Epithelial cell of umbilical artery (primary cell): Measurements from ENCODE around the gene TSEN15. TPM values are rescaled to one million over a fixed set of nuclear protein-coding genes. Genes with fewer than 3 reads are reported as not detected.

Experiments
- total RNA-seq: library from RNA; depleted of rRNA; stranded (reverse); fragments of >200 nt; gene quantifications from 2 replicates; pipeline ENCODE4 v1.2.3, GENCODE V29; 2014

TSEN15 gene
- 28.6 and 51.1 TPM in 2 replicates for total RNA-seq

GRCh38 chr1:184051485-184052193 lies at the start of gene TSEN15:
TSS of gene TSEN15 (plus strand) at chr1:184051730. CDS start at chr1:184051756, 26 bp downstream.

Other genes starting within 250 kb of the TSEN15 start
- gene RGL1, start 246.6 kb upstream of the TSEN15 start, total RNA-seq, result 38.3 and 43.3 TPM in 2 replicates
- under 0.01 TPM in 1 of 2 replicates, not detected in the other for gene COLGALT2, start 14.0 kb upstream of the TSEN15 start, total RNA-seq